GM19043 (cell line): ENCODE results near the gene PMAIP1.
A peak's percentile ranks its signal among the peaks of the same experiment; 100 is the strongest.
"Not testable (repeated sequence)": the region's sequence is repeated elsewhere in the genome, so short reads cannot be mapped to it uniquely, and the experiment has no call there.

Source experiments
- ATAC-seq: cut with Tn5 transposase; IDR thresholded peaks from one replicate; pipeline ENCODE4 v1.9.1; 2021; ENCODE audit warnings: low read depth; ENCODE audit not compliant: unreplicated experiment

The PMAIP1 gene

GRCh38 chr18:59881728-59882656 is 17.8 kb upstream of the PMAIP1 start:
- no peak for ATAC-seq

- ATAC-seq: no peak
These were observed 15.4 kb upstream of the PMAIP1 start for GRCh38 chr18:59884351-59884750.

- peak; percentile 70 for ATAC-seq
These were observed 14.1 kb upstream of the PMAIP1 start for GRCh38 chr18:59885579-59886163.

- ATAC-seq: not testable (repeated sequence)
These were observed 13.4 kb upstream of the PMAIP1 start for GRCh38 chr18:59886399-59886798.

- no peak for ATAC-seq
These were observed 7.7 kb upstream of the PMAIP1 start for GRCh38 chr18:59892123-59892522.

- no peak for ATAC-seq
These were observed 5.8 kb upstream of the PMAIP1 start for GRCh38 chr18:59893971-59894370.

GRCh38 chr18:59897321-59897954 is 2.4 kb upstream of the PMAIP1 start:
- ATAC-seq: no peak

GRCh38 chr18:59898093-59898492 is 1.7 kb upstream of the PMAIP1 start:
- ATAC-seq: no peak

- ATAC-seq: peak; percentile 22
These were observed 1.0 kb upstream of the PMAIP1 start for GRCh38 chr18:59898609-59899297.

- peak; percentile 35 for ATAC-seq
These were observed 679 bp downstream of the PMAIP1 start for GRCh38 chr18:59900222-59901128.

GRCh38 chr18:59902131-59902992 is 2.6 kb downstream of the PMAIP1 start:
- ATAC-seq: no peak

- ATAC-seq: no peak
These were observed 3.3 kb downstream of the PMAIP1 start for GRCh38 chr18:59902993-59903610.

GRCh38 chr18:59904011-59904601 is 4.3 kb downstream of the PMAIP1 start:
- no peak for ATAC-seq

GRCh38 chr18:59905686-59906091 is 5.9 kb downstream of the PMAIP1 start:
- ATAC-seq: no peak

- ATAC-seq: no peak
These were observed 6.4 kb downstream of the PMAIP1 start for GRCh38 chr18:59906203-59906602.

GRCh38 chr18:59907172-59907571 is 7.4 kb downstream of the PMAIP1 start:
- no peak for ATAC-seq

- no peak for ATAC-seq
These were observed 7.9 kb downstream of the PMAIP1 start for GRCh38 chr18:59907660-59908059.

- no peak for ATAC-seq
These were observed 9.0 kb downstream of the PMAIP1 start for GRCh38 chr18:59908799-59909198.
